ENCODE results near the gene OGDH. TPM values are rescaled to one million over a fixed set of nuclear protein-coding genes. Genes with fewer than 3 reads are reported as not detected.

OGDH gene
- total RNA-seq, 6 experiments from 2014 or later: 77.8 to 88.2 (median 80.2) TPM

- TF ChIP-seq, protein P1, sequence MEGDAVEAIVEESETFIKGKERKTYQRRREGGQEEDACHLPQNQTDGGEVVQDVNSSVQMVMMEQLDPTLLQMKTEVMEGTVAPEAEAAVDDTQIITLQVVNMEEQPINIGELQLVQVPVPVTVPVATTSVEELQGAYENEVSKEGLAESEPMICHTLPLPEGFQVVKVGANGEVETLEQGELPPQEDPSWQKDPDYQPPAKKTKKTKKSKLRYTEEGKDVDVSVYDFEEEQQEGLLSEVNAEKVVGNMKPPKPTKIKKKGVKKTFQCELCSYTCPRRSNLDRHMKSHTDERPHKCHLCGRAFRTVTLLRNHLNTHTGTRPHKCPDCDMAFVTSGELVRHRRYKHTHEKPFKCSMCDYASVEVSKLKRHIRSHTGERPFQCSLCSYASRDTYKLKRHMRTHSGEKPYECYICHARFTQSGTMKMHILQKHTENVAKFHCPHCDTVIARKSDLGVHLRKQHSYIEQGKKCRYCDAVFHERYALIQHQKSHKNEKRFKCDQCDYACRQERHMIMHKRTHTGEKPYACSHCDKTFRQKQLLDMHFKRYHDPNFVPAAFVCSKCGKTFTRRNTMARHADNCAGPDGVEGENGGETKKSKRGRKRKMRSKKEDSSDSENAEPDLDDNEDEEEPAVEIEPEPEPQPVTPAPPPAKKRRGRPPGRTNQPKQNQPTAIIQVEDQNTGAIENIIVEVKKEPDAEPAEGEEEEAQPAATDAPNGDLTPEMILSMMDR (IDR thresholded peaks at IDR 0.05): no peak
- Mint-ChIP-seq H3K9me3 (no peaks in the 10 kb centered on the region), H3K4me1 (ENCODE audit: low read depth) (peaks cover 31% of the 10 kb centered on the region), H3K27ac (peak overlapping the region; percentile 84), H3K36me3 (ENCODE audit: low read depth) (no peaks in the 10 kb centered on the region), H3K4me3 (peak overlapping the region; percentile 36; the same call in 1 of the 2 replicates), H3K27me3 (ENCODE audit: insufficient read depth) (no peaks in the 10 kb centered on the region; the same call in 1 of the 2 replicates)
- peak; percentile 86 for DNase-seq
Observed at GRCh38 chr7:44733708-44734481, 127.5 kb downstream of the OGDH start.

- H3K36me3 Mint-ChIP-seq (ENCODE audit: low read depth): no peaks in the 10 kb centered on the region
- H3K4me3 Mint-ChIP-seq: peak overlapping the region; percentile 59
- peak; percentile 97 for DNase-seq
- no peaks in the 10 kb centered on the region for H3K9me3 Mint-ChIP-seq
- H3K4me1 Mint-ChIP-seq (ENCODE audit: low read depth): peaks cover 26% of the 10 kb centered on the region
- TF ChIP-seq, protein P1 (IDR thresholded peaks at IDR 0.05): no peak
- peak overlapping the region; percentile 84 for H3K27ac Mint-ChIP-seq
- H3K27me3 Mint-ChIP-seq (ENCODE audit: insufficient read depth): no peaks in the 10 kb centered on the region; the same call in 1 of the 2 replicates
Observed at GRCh38 chr7:44735403-44736165, 129.2 kb downstream of the OGDH start.

DNA sequence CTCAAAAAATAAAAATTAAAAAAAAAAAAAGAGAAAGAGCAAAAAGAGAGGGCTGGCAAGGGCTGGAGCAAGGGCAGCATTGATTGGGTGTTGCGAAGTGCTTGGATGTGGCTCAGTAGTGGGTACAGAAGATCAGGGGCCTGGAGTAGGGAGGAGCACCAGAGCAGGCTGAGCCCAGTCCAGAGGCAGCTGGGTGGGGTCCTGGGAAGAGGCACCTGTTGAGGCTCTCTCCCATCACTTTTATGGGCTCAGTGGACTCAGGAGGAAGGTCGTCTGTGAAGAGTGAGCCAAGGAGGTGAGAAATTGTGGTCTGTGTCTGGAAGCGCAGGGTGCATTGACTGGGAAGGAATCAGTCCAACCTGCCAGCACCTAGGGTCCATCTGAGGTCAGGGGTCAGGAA lies 130.5 kb downstream of the OGDH start:
- Mint-ChIP-seq H3K36me3 (ENCODE audit: low read depth) (no peaks in the 10 kb centered on the region), H3K4me1 (ENCODE audit: low read depth) (peaks cover 26% of the 10 kb centered on the region), H3K9me3 (no peaks in the 10 kb centered on the region), H3K27me3 (ENCODE audit: insufficient read depth) (peaks cover 2% of the 10 kb centered on the region), H3K4me3 (no peak overlapping the region), H3K27ac (peak overlapping the region; percentile 20; the same call in 1 of the 2 replicates)
- TF ChIP-seq, protein P1 (IDR thresholded peaks at IDR 0.05): no peak
- no peak for DNase-seq

DNA sequence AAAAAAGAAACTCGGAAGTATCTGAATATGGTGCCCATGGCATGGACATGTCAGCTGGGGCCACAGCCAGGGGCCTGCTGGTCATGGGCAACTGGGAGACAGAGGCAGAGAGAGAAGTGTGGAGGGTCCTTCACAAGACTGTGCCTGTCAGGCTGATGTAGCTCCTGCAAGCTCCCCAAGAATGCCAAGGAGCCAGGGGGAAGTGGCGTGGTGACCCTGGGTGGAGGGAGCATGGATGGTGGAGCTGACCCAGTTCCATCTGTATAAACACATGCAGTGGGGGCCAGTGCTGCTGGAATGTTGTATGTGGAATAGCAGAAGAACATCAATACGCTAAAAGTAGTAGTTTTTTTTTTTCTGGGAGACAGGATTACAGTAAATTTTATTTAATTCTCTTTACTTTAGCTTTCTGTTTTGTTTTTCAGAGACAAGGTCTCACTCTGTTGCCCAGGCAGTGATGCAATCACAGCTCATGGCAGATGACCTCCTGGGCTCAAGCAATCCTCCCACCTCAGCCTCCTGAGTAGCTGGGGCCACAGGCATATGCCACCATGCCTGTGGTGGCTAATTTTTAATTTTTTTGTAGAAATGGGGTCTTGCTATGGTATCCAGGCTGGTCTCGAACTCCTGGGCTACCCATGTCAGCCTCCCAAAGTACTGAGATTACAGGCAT lies 131.8 kb downstream of the OGDH start:
- no peak for DNase-seq
- peaks cover 2% of the 10 kb centered on the region for H3K27me3 Mint-ChIP-seq (ENCODE audit: insufficient read depth)
- H3K9me3 Mint-ChIP-seq: no peaks in the 10 kb centered on the region
- TF ChIP-seq, protein P1 (IDR thresholded peaks at IDR 0.05): no peak
- no peaks in the 10 kb centered on the region for H3K36me3 Mint-ChIP-seq (ENCODE audit: low read depth)
- H3K4me3 Mint-ChIP-seq: no peak overlapping the region
- peaks cover 26% of the 10 kb centered on the region for H3K4me1 Mint-ChIP-seq (ENCODE audit: low read depth)
- no peak overlapping the region for H3K27ac Mint-ChIP-seq

DNA sequence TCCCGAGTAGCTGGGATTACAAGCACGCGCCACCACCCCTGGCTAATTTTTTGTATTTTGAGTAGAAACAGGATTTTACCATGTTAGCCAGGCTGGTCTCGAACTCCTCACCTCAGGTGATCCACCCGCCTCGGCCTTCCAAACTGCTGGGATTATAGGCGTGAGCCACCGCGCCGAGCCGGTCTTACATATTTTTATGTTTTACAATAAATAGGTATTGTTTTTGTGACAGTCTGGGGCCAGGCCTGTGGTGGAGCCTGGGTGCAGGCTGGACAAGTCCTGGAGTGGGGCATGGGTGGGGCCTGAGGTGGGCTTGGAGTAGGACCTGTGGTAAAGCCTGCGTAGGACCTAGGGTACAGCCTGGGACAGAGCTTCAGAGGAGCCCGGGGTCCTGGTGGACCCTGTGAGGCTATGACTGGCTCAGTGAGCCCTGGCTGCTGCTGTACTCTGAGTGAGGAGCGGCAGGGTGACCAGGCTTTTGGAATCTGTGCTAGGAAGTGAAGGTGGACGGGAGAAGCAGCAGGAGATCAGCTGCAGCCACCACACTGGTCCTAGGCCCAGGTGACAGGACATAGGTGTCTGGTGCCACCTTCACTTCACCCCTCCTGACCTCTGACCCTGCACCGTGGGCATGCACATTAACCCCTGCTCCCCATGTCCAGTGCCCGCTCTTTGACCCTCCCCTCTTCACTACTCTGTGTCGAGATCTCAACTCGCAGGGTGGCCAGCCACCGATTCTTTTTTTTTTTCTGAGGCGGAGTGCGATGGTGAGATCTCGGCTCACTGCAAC lies 132.6 kb downstream of the OGDH start:
- TF ChIP-seq, protein P1 (IDR thresholded peaks at IDR 0.05): no peak
- peaks cover 23% of the 10 kb centered on the region for H3K4me1 Mint-ChIP-seq (ENCODE audit: low read depth)
- peaks cover 2% of the 10 kb centered on the region for H3K27me3 Mint-ChIP-seq (ENCODE audit: insufficient read depth)
- no peaks in the 10 kb centered on the region for H3K36me3 Mint-ChIP-seq (ENCODE audit: low read depth)
- H3K27ac Mint-ChIP-seq: no peak overlapping the region
- no peak for DNase-seq
- H3K4me3 Mint-ChIP-seq: no peak overlapping the region
- H3K9me3 Mint-ChIP-seq: no peaks in the 10 kb centered on the region
